NK-92 treated with Interleukin-12 subunit alpha and Interleukin-12 subunit beta, amount 100 ng/mL, for 24 hours (cell line): ENCODE results near the gene SEMA3B.
A peak's percentile ranks its signal among the peaks of the same experiment; 100 is the strongest.
"Not testable (repeated sequence)": the region's sequence is repeated elsewhere in the genome, so short reads cannot be mapped to it uniquely, and the experiment has no call there.

ENCODE experiments used
- DNase-seq: peaks from one replicate; lab custom pipeline; 2025; lab: John Stamatoyannopoulos, UW

SEMA3B gene

GRCh38 chr3:50237754-50238548 is 31.0 kb upstream of the SEMA3B start:
- DNase-seq = peak; percentile 69

- DNase-seq = no peak
Observed at GRCh38 chr3:50238549-50239026, 30.4 kb upstream of the SEMA3B start.

DNA sequence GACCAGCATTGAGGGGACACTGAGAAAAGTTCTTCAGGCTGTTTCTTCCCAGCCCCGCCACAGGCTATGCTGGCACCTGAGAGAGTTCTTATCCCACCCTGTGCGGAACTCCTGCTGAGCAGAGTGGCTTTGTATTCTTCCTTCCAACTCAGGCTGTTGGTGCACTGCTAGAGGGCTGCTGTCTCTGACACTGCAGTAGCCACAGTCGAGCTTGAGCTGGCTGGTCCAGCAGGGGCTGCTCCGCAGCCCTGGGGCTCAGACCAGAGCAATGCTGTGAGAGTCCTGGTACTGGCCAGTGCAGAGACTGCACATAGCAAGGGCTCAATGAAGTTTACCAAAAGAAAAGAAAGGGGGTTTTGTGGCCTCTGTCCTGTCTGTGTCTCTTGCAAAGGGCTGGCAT is 29.3 kb upstream of the SEMA3B start:
- no peak for DNase-seq

- no peak for DNase-seq
Observed at GRCh38 chr3:50241163-50241562, 27.8 kb upstream of the SEMA3B start.

- DNase-seq = no peak
Observed at GRCh38 chr3:50241713-50242380, 27.1 kb upstream of the SEMA3B start.

GRCh38 chr3:50242381-50242770 is 26.6 kb upstream of the SEMA3B start:
- DNase-seq = no peak

GRCh38 chr3:50242851-50243542 is 25.9 kb upstream of the SEMA3B start:
- DNase-seq = no peak

- no peak for DNase-seq
Observed at GRCh38 chr3:50243543-50243895, 25.4 kb upstream of the SEMA3B start.

- not testable (repeated sequence) for DNase-seq
Observed at GRCh38 chr3:50244813-50245212, 24.1 kb upstream of the SEMA3B start.

GRCh38 chr3:50245251-50245745 is 23.6 kb upstream of the SEMA3B start:
- no peak for DNase-seq

DNA sequence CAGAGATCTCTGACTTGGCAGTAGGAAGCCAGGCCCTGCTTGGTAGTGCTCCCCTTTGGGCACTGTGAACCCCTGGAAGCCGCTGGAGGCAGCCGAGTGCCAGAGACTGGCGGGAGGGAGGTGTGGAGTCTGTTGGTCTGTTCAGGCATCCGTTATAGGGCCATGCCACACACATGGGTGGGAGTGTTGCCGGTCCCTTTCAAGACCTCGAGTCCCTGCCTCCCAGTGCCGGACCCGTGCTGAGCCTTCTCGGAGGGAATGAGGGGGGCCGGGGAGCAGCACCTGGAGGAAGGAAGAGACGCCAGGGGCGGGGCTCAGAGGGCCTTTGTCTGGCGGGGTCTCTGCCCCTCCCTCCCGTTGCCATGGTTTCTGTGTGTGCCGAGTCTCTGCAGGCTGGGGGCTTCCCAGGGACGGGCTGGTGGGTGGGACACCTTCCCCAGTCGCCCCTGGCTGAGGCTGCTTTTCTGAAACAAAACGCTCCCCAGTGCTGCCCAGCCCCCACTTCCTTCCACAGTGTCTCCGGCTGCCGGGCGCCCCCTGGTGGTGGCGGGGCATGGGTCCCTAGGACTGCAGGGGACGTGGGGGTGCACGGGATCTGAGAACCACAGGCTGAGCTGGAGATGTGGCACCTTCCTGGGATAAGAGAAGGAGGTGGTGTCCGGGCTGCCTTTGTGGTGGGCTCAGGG is 23.0 kb upstream of the SEMA3B start:
- DNase-seq = peak; percentile 69

DNA sequence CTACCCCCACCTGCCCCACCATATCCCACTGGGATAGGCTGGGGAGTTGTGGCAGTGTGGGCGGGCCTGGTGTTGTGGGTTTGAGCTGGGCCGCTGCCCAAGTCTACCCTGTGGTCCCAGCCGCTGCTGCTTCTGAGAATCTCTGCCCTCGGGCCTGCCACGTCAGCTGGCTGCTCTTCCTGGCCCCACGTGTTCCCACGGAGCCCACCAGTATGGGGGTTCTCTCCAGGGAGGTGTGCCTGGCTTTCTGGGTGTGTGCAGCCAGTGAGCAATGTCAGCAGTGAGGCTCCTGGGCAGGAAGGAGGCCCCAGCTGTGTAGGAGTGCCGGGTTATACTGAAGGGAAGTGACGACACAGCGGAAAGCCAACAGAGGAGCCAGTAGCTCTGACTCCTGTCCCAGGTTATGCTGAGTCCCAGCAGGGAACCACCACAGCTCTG is 22.4 kb upstream of the SEMA3B start:
- peak; percentile 25 for DNase-seq

GRCh38 chr3:50248387-50248786 is 20.6 kb upstream of the SEMA3B start:
- no peak for DNase-seq

GRCh38 chr3:50249457-50249856 is 19.5 kb upstream of the SEMA3B start:
- no peak for DNase-seq

GRCh38 chr3:50250514-50250913 is 18.4 kb upstream of the SEMA3B start:
- no peak for DNase-seq

GRCh38 chr3:50251220-50251619 is 17.7 kb upstream of the SEMA3B start:
- DNase-seq = no peak

- DNase-seq = no peak
Observed at GRCh38 chr3:50254577-50255250, 14.2 kb upstream of the SEMA3B start.

- DNase-seq = no peak
Observed at GRCh38 chr3:50255251-50255615, 13.7 kb upstream of the SEMA3B start.

GRCh38 chr3:50256978-50257890 is 11.7 kb upstream of the SEMA3B start:
- no peak for DNase-seq

DNA sequence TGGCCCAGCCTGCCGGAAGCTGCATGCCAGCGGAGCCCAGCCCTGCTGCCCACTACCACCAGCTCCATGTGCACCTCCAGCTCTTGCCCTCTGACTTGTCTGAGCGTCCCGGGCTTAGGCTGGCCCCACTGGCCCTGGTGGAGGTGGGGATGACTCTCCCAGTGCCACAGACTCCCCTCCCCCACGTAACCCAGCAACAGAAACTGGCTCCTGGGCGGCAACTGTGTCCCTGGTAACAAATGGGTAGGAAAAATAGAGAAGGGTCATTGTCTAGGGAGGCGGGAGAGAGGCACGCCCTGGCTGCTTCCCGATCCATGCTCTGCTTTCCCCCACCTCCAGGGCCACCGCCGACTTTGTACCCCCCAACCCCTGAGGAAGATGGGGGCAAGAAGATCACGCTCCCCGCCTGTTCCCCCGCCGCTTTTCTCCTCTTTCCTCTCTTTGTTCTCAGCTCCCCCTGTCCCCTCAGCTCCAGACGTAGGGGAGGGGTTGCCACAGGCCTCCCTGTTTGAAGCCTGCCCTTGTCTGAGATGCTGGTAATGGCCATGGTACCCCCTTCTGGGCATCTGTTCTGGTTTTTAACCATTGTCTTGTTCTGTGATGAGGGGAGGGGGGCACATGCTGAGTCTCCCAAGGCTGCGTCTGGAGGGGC is 10.8 kb upstream of the SEMA3B start:
- DNase-seq = no peak
